Common myeloid progenitor, CD34-positive (primary cell): ENCODE results near the gene RWDD1.
A peak's percentile ranks its signal among the peaks of the same experiment; 100 is the strongest.

Experiments used
- CTCF ChIA-PET: fragments of 350-600 bp; sonication (Branson Sonifier 250); formaldehyde crosslinking; loops from one replicate; lab custom pipeline; 2021; ENCODE audit warnings: antibody characterized with exemption; lab: Charles Lee
- POLR2A ChIA-PET: fragments of 350-600 bp; sonication (Branson Sonifier 250); formaldehyde crosslinking; loops from one replicate; lab custom pipeline; 2021; ENCODE audit warnings: antibody characterized with exemption; lab: Charles Lee
- DNase-seq, 3 donors: peaks; one replicate each; pipeline versions ENCODE4 v3.0.0 to v3.0.0-alpha.2; 2013
- H3K27ac ChIP-seq, 2 experiments: 1 replicate in 1 of 2; 2 replicates in 1 of 2; pipeline ENCODE4 v1.7.0; 2013; ENCODE audit warnings: inconsistent platforms in 2 of 2, low read length in 2 of 2, mild to moderate bottlenecking in 2 of 2, low read depth in 1 of 2, moderate library complexity in 1 of 2; ENCODE audit not compliant: severe bottlenecking in 2 of 2, insufficient read depth in 1 of 2, poor library complexity in 1 of 2
- H3K27me3 ChIP-seq, 5 experiments: replicated peaks in 2 of 5; 1 replicate in 3 of 5; 2 replicates in 2 of 5; pipeline versions ENCODE4 v1.6.1 to v1.7.0; 2013; ENCODE audit warnings: low read length in 4 of 5, mild to moderate bottlenecking in 2 of 5, moderate library complexity in 2 of 5, inconsistent platforms in 1 of 5; ENCODE audit not compliant: insufficient read depth in 5 of 5, control insufficient read depth in 4 of 5
- H3K36me3 ChIP-seq, 4 experiments: 1 replicate in 2 of 4; 2 replicates in 2 of 4; pipeline versions ENCODE4 v1.6.1 to v1.7.0; 2013; ENCODE audit warnings: low read length in 3 of 4, control low read depth in 1 of 4, mild to moderate bottlenecking in 1 of 4; ENCODE audit not compliant: control insufficient read depth in 4 of 4, insufficient read depth in 4 of 4
- H3K4me1 ChIP-seq, 4 experiments: 1 replicate in 3 of 4; 2 replicates in 1 of 4; pipeline versions ENCODE4 v1.6.1 to v1.7.1; 2013; ENCODE audit warnings: low read length in 3 of 4, mild to moderate bottlenecking in 3 of 4, control low read depth in 1 of 4, inconsistent platforms in 1 of 4, moderate library complexity in 1 of 4; ENCODE audit not compliant: control insufficient read depth in 4 of 4, insufficient read depth in 4 of 4; ENCODE audit errors: control extremely low read depth in 1 of 4
- H3K4me3 ChIP-seq, 7 experiments: 1 replicate in 4 of 7; 2 replicates in 3 of 7; pipeline versions ENCODE4 v1.5.1 to v1.7.0; 2013; ENCODE audit warnings: mild to moderate bottlenecking in 7 of 7, low read length in 6 of 7, moderate library complexity in 6 of 7, inconsistent platforms in 2 of 7, low read depth in 2 of 7, control low read depth in 1 of 7; ENCODE audit not compliant: insufficient read depth in 4 of 7, control insufficient read depth in 1 of 7; ENCODE audit errors: extremely low read depth in 1 of 7
- H3K9me3 ChIP-seq, 5 experiments: 1 replicate in 4 of 5; 2 replicates in 1 of 5; pipeline versions ENCODE4 v1.6.1 to v1.7.1; 2013; ENCODE audit warnings: low read length in 4 of 5, mild to moderate bottlenecking in 2 of 5, inconsistent platforms in 1 of 5, low read depth in 1 of 5, moderate library complexity in 1 of 5; ENCODE audit not compliant: control insufficient read depth in 4 of 5, insufficient read depth in 2 of 5; ENCODE audit errors: control extremely low read depth in 1 of 5
- WGBS: methylation state at CpG from one replicate; pipeline ENCODE4 v1.1.5; 2013; ENCODE audit not compliant: insufficient coverage; 5-methylcytosine and 5-hydroxymethylcytosine counted together

Gene RWDD1

DNA sequence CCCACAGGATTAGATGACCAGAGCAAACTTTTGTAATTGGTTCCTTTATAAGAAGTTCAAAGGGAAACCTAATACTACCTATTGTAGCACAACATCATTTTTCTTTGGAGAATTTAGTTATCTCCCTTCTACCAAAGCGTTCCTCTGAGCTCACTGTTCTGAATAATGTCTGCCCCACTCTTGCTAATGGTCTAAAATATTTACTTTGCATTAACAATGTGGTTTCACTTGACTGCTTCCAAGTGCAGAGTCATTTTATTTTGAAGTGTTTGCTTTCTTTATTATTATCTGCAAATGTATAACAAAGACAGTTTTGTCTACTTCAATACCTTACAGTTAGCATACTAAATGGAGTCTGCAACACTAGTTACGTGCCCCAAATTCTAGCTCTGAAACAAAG, 40.9 kb upstream of the RWDD1 start:
- WGBS = 100% methylated on average over 1 of the region's 2 CpGs

DNA sequence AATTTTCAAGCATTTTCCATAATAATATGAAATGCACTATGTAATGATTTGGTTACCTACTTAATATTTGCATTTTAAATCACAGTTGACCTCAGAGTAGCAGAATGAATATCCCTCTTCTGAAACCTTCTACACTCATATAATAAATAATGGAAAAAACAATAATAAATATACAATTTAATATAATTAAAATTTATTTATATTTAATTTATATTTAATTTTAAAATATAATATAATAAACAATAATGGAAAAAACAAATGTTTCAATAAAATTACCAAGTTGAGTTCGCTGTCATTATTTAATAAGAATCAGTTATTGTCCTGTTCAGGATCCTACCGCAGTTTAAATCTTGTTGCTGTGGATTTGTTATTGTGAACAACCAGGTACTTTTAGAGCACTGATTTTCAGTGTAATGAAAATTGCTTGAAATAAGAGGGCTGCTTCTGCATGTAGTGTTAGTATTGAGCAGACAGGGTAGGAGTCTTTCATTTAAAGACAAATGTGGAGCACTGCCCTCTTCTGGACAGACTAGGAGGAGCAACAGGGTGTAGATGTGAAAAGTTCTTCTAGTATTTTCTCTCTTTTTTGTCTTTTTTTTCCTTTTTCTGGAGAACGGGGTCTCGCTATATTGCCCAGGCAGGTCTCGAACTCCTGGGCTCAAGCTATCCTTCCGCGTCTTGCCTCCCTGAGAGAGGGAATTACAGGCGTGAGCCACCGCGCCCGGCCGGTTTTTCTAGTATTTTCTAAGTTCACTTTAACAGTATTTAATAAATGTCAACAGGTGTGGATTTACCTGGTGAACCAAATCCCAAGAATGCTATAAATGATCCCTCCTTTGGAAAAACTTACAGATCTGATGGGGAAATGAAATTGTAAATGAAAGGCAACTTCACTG, 39.4 kb upstream of the RWDD1 start:
- H3K4me3 ChIP-seq = no peak overlapping the region
- ChIA-PET POLR2A (no interaction called here), CTCF (interaction anchor here (0.6 to 4.5 kb wide), 19 partner anchors 10 to 326 kb away, joined by 3 to 58 read pairs (median 4); no protein-coding TSS in a partner anchor)
- peaks cover 0 to 9% (median 2%) of the 10 kb centered on the region in 4 experiments for H3K4me1 ChIP-seq
- peak; percentile 81 to 93 (median 91) for DNase-seq
- H3K9me3 ChIP-seq = no peaks in the 10 kb centered on the region
- no peaks in the 10 kb centered on the region for H3K27me3 ChIP-seq
- H3K27ac ChIP-seq = no peak overlapping the region
- 80% methylated on average over 2 of the region's 12 CpGs for WGBS
- no peaks in the 10 kb centered on the region for H3K36me3 ChIP-seq

More for the DNA sequence above, 40.9 kb upstream of the RWDD1 start:
- Histone ChIP-seq H3K36me3 (no peaks in the 10 kb centered on the region), H3K4me3 (no peak overlapping the region), H3K27ac (no peak overlapping the region), H3K27me3 (no peaks in the 10 kb centered on the region), H3K4me1 (peaks cover 0 to 9% (median 2%) of the 10 kb centered on the region in 4 experiments), H3K9me3 (no peaks in the 10 kb centered on the region)
- no peak for DNase-seq
- ChIA-PET POLR2A (interaction anchor here (0.6 kb wide), 1 partner anchor 85 kb away, joined by 3 read pairs; no protein-coding TSS in a partner anchor), CTCF (interaction anchor here (0.8 to 1.5 kb wide), 4 partner anchors 17 to 242 kb away, joined by 4 to 9 read pairs (median 4); no protein-coding TSS in a partner anchor)

DNA sequence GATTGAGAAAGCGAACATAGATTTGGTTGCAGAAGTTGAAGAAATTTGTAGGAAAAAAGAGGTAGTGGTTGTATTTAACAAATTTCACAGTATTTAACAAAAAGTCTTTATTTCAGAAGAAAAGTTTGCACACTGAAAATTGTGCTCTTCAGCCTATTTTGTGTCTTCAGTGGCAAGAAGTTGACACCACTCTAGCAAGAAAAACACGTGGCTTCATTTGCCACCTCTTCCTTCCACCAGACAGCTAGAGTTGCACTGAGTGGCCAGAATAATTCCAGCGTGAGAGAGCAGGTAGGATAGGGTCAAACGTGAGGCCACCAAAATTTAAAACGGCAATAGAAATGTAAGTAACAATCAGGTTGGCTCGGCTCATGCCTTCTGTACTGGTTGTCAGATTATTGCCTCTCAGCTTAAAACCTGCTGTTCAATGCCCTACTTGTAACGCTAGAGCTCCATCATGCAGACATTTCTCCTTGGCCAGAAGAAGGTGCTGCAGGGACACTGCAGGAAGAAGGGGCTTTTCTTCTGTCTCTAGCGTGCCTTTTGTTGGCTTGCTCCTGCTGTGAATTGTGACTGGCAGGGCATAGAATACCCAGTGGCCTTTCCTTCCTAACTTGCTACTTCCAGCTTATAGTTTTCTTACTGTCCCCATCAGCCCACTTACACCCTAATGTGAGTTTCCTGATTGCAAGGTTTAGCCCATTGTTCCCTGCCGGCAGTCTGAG, 37.9 kb upstream of the RWDD1 start:
- H3K36me3 ChIP-seq = no peaks in the 10 kb centered on the region
- ChIA-PET POLR2A (no interaction called here), CTCF (interaction anchor here (0.7 to 4.5 kb wide), 26 partner anchors 9 to 311 kb away, joined by 3 to 58 read pairs (median 4); partner anchors contain the start of gene CALHM4)
- no peaks in the 10 kb centered on the region for H3K9me3 ChIP-seq
- no peak overlapping the region for H3K4me3 ChIP-seq
- H3K27me3 ChIP-seq = no peaks in the 10 kb centered on the region
- H3K4me1 ChIP-seq = peaks cover 0 to 9% (median 2%) of the 10 kb centered on the region in 4 experiments
- H3K27ac ChIP-seq = no peak overlapping the region
- 92% methylated on average over 8 of the region's 9 CpGs for WGBS
- no peak for DNase-seq

DNA sequence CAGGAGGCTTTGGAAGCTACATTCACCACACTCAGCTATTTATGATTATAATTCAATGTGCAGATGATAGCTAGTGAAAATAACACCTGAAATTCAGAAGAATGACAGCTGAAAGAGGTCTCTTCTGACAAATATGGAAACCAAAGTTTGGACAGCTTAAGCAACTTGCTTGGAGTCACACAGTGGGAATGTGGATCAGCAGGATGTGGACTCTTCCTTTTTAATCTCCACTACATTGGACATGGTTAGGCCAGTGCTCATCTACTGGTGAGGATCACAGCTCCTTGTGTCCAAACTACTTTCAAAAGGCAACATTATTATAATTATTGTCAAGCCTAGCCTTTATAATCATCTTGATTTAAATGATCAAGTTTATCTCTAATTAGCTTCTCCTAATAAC, 36.2 kb upstream of the RWDD1 start:
- Histone ChIP-seq H3K4me3 (no peak overlapping the region), H3K36me3 (no peaks in the 10 kb centered on the region), H3K4me1 (peaks cover 0 to 2% (median 0%) of the 10 kb centered on the region in 4 experiments), H3K27ac (no peak overlapping the region), H3K27me3 (no peaks in the 10 kb centered on the region), H3K9me3 (no peaks in the 10 kb centered on the region)
- no peak for DNase-seq
- ChIA-PET POLR2A (no interaction called here), CTCF (interaction anchor here (0.5 to 4.5 kb wide), 26 partner anchors 10 to 318 kb away, joined by 3 to 58 read pairs (median 4); partner anchors contain the start of genes CALHM5, RWDD1 and TRAPPC3L)

DNA sequence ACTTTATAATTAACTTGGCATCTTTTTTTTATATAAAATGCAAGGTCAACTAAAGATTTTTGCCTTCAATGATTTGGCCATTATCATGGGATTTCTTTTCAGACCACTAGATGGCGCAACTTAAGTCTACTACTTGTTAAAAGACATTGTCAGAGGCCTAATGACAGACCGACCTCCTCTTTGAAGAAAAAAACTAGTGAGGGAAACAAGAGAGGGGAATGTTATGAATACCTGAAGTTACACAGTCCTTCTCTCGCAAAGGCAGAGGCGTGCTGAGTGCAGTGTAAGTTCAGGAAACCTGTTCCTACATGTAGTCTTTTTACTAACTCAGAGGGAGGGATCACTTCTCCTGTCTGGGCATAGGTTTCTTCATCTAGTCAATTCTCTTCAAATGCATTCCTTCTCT, 35.1 kb upstream of the RWDD1 start:
- ChIA-PET CTCF (interaction anchor here (1.3 to 4.5 kb wide), 4 partner anchors 25 to 253 kb away, joined by 4 to 30 read pairs (median 9); no protein-coding TSS in a partner anchor), POLR2A (no interaction called here)
- Histone ChIP-seq H3K9me3 (no peaks in the 10 kb centered on the region), H3K27ac (no peak overlapping the region), H3K4me3 (no peak overlapping the region), H3K27me3 (peaks cover 0 to under 1% (median 0%) of the 10 kb centered on the region in 5 experiments), H3K36me3 (no peaks in the 10 kb centered on the region), H3K4me1 (no peaks in the 10 kb centered on the region)
- peak; percentile 72 to 82 (median 79) for DNase-seq
- 11% methylated on average over 4 of the region's 4 CpGs for WGBS

DNA sequence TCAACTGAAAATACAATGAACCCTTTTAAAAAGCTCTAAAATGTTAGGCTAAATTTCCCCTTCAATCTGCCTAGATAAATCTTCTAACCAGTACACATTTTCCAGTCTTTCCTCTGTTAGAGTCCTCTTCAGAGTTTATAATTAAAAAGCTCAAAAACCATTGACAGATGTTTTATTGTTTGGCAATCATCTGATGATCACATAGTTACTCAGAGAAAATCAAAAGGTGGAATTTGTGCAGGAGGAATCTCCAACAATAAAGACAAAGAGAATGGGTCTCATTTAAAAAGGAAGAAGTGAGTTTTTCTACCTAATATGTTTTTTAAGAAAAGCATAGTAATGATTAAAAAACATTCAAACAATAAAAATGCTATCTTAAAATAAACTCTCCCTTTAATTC, 28.9 kb upstream of the RWDD1 start:
- H3K36me3 ChIP-seq = no peaks in the 10 kb centered on the region
- ChIA-PET CTCF (interaction anchor here (1.1 to 3.5 kb wide), 9 partner anchors 9 to 273 kb away, joined by 3 to 16 read pairs (median 9); no protein-coding TSS in a partner anchor), POLR2A (interaction anchor here (1.6 kb wide), 1 partner anchor 263 kb away, joined by 3 read pairs; the partner anchor contains the start of gene TSPYL1)
- H3K27ac ChIP-seq = no peak overlapping the region
- DNase-seq = no peak
- H3K4me3 ChIP-seq = no peak overlapping the region
- no peaks in the 10 kb centered on the region for H3K4me1 ChIP-seq
- H3K27me3 ChIP-seq = peaks cover 0 to 2% (median 0%) of the 10 kb centered on the region in 5 experiments
- no peaks in the 10 kb centered on the region for H3K9me3 ChIP-seq
